K562 (cell line): ENCODE data around the gene EYA4. TPM values are rescaled to one million over a fixed set of nuclear protein-coding genes. Genes with fewer than 3 reads are reported as not detected.

Experiments
- ATAC-seq: fragments of 200-7000 bp; cut with Tn5 transposase; 3 replicates; pipeline ENCODE4 v1.9.1; 2020; ENCODE audit warnings: moderate library complexity
- BruUV-seq: library from RNA; stranded (reverse); fragments of 400-500 nt; replicated peaks from 2 replicates; lab custom pipeline; 2021; lab: Mats Ljungman, UMichigan
- CTCF ChIA-PET: fragments of 300-600 bp; formaldehyde crosslinking; extraction: SDS; loops from one replicate; lab custom pipeline; 2021; ENCODE audit warnings: low intra/inter-chr PET ratio; lab: Yijun Ruan, JAX
- POLR2A ChIA-PET: fragments of 300-600, 350-650 bp; sonication (Branson Sonifier 250); formaldehyde crosslinking; extraction: SDS; loops from one replicate; lab custom pipeline; 2021; ENCODE audit warnings: antibody characterized with exemption, inconsistent platforms; lab: Yijun Ruan, JAX
- DNase-seq, 4 experiments: peaks; one replicate each; pipeline versions ENCODE4 v3.0.0 to v3.0.0-alpha.2; 2011 to 2018; ENCODE audit warnings: low spot score in 3 of 4, mixed read lengths in 3 of 4; ENCODE audit errors: extremely low read depth in 1 of 4
- FAIRE-seq: peaks from 2 replicates; lab custom pipeline; 2011; peaks lifted over from hg19 to GRCh38; lab: Jason Lieb, UNC
- H2AFZ ChIP-seq: 2 replicates; pipeline ENCODE4 v1.6.0; 2011; ENCODE audit warnings: low read depth, low read length, control low read depth, inconsistent platforms
- H3K27ac ChIP-seq: fragments of 200-600 bp; 3 replicates; pipeline ENCODE4 v1.8.0; 2011; ENCODE audit warnings: low read depth, mild to moderate bottlenecking, control low read depth, inconsistent platforms, low read length, moderate library complexity, mixed read lengths; ENCODE audit errors: extremely low read depth
- H3K27me3 ChIP-seq, 2 experiments: fragments of 300-600 bp in 1 of 2; 2 replicates in 1 of 2; 3 replicates in 1 of 2; pipeline versions ENCODE4 v1.6.0 to v1.8.0; 2011; ENCODE audit warnings: inconsistent platforms in 2 of 2, low read length in 2 of 2, mild to moderate bottlenecking in 1 of 2, mixed read lengths in 1 of 2, moderate library complexity in 1 of 2; ENCODE audit not compliant: control insufficient read depth in 2 of 2, insufficient read depth in 2 of 2
- H3K36me3 ChIP-seq: fragments of 300-600 bp; 3 replicates; pipeline ENCODE4 v1.8.0; 2011; ENCODE audit warnings: mild to moderate bottlenecking, low read length, inconsistent platforms; ENCODE audit not compliant: control insufficient read depth, insufficient read depth
- H3K4me1 ChIP-seq, 2 experiments: fragments of 200-600 bp in 1 of 2; replicated peaks in 1 of 2; 2 replicates in 1 of 2; 3 replicates in 1 of 2; pipeline versions ENCODE4 v1.5.1 to v1.8.0; 2011; ENCODE audit warnings: inconsistent platforms in 2 of 2, low read length in 2 of 2, mild to moderate bottlenecking in 1 of 2, mixed read lengths in 1 of 2, moderate library complexity in 1 of 2; ENCODE audit not compliant: control insufficient read depth in 2 of 2, insufficient read depth in 2 of 2
- H3K4me2 ChIP-seq: 2 replicates; pipeline ENCODE4 v1.6.1; 2011; ENCODE audit warnings: low read length, control low read depth, inconsistent platforms, mixed read lengths; ENCODE audit not compliant: insufficient read depth
- H3K4me3 ChIP-seq: fragments of 200-600 bp; sonication (generic), shearing (Covaris generic); 2 replicates; pipeline ENCODE4 v1.5.1; 2016; ENCODE audit warnings: control low read depth, inconsistent platforms
- H3K79me2 ChIP-seq: fragments of 200-600 bp; 3 replicates; pipeline ENCODE4 v1.8.0; 2011; ENCODE audit warnings: low read length, inconsistent platforms; ENCODE audit not compliant: control insufficient read depth, insufficient read depth
- H3K9ac ChIP-seq, 2 experiments: 2 replicates each; pipeline versions ENCODE4 v1.6.0 to v1.6.1; 2011; ENCODE audit warnings: low read depth in 2 of 2, low read length in 2 of 2, control low read depth in 1 of 2, inconsistent platforms in 1 of 2, mild to moderate bottlenecking in 1 of 2, mixed read lengths in 1 of 2; ENCODE audit not compliant: insufficient read depth in 1 of 2
- H3K9me1 ChIP-seq: one replicate; pipeline ENCODE4 v1.6.0; 2011; ENCODE audit warnings: inconsistent platforms, mild to moderate bottlenecking, low read length, moderate library complexity; ENCODE audit not compliant: control insufficient read depth, insufficient read depth
- H3K9me3 ChIP-seq: replicated peaks from 2 replicates; pipeline ENCODE4 v1.5.1; 2011; ENCODE audit warnings: low read depth, low read length, inconsistent platforms; ENCODE audit not compliant: control insufficient read depth, insufficient read depth
- H4K20me1 ChIP-seq: replicated peaks from 2 replicates; pipeline ENCODE4 v1.6.1; 2011; ENCODE audit warnings: low read length, inconsistent platforms, mixed read lengths; ENCODE audit not compliant: control insufficient read depth, insufficient read depth
- BRF1 ChIP-seq: IDR thresholded peaks from 3 replicates; pipeline ENCODE4 v1.6.1; 2011; ENCODE audit warnings: borderline replicate concordance, mild to moderate bottlenecking; ENCODE audit not compliant: insufficient read length; ENCODE audit errors: extremely low read depth
- CBX2 ChIP-seq: fragments of 200-600 bp; sonication (generic); IDR thresholded peaks from one replicate; pipeline ENCODE4 v1.6.1; 2012; ENCODE audit warnings: mild to moderate bottlenecking, low read length, inconsistent platforms; ENCODE audit not compliant: insufficient read depth, poor library complexity, severe bottlenecking
- CTBP1 ChIP-seq: fragments of 450-650 bp; IDR thresholded peaks from 2 replicates; pipeline ENCODE4 v1.6.1; 2016; ENCODE audit warnings: borderline replicate concordance
- PKNOX1 ChIP-seq: fragments of 450-650 bp; IDR thresholded peaks from 2 replicates; pipeline ENCODE4 v1.6.1; 2016
- RAD21 ChIP-seq, 2 experiments: fragments of 250-450 bp in 1 of 2; fragments of 450-650 bp in 1 of 2; sonication (Bioruptor Pico) in 1 of 2; formaldehyde crosslinking in 1 of 2; IDR thresholded peaks in 1 of 2; conservative IDR thresholded peaks in 1 of 2; 2 replicates each; pipeline versions ENCODE4 v1.4.0 to v1.8.0; 2020 to 2022; ENCODE audit warnings: mild to moderate bottlenecking in 2 of 2, moderate library complexity in 1 of 2
- SMARCC2 ChIP-seq: fragments of 450-650 bp; IDR thresholded peaks from 2 replicates; pipeline ENCODE4 v1.6.1; 2017; ENCODE audit warnings: antibody characterized with exemption, moderate library complexity, mild to moderate bottlenecking, low read depth
- ZFPM2 ChIP-seq: fragments of 250-450 bp; sonication (Bioruptor Pico); IDR thresholded peaks from 2 replicates; pipeline ENCODE4 v1.5.1; 2022; ENCODE audit warnings: mild to moderate bottlenecking
- ZKSCAN1 ChIP-seq: fragments of 150-350 bp; IDR thresholded peaks from 2 replicates; pipeline ENCODE4 v1.6.1; 2016; ENCODE audit warnings: low read depth, low read length
- WGBS: fragments of 100-300 bp; shearing (Covaris generic); methylation state at CpG from one replicate; pipeline ENCODE4 v1.1.6; 2016; ENCODE audit warnings: low coverage, mixed read lengths; ENCODE audit not compliant: insufficient coverage; ENCODE audit errors: missing lambda C conversion rate; 5-methylcytosine and 5-hydroxymethylcytosine counted together
- in situ Hi-C: fragments of 300-500 bp; cut with MboI; formaldehyde crosslinking; loops from 4 replicates; pipeline ENCODE4 v1.15.0; 2018; ENCODE audit warnings: inconsistent platforms, mixed read lengths
- intact Hi-C: fragments of 100-400 bp; cut with micrococcal nuclease; formaldehyde crosslinking; loops from 2 replicates; pipeline ENCODE4 v1.14.2; 2022
- polyA plus RNA-seq, 8 experiments: library from polyadenylated mRNA; depleted of rRNA in 4 of 8; stranded (reverse) in 5 of 8; unstranded in 3 of 8; fragments of >200 nt; fragmentation: Nextera tagmentation in 2 of 8; fragmentation: Illumina TruSeq in 1 of 8; extraction: Ambion mirVana in 2 of 8; extraction: Trizol in 1 of 8; gene quantifications; 2 replicates each; pipeline versions ENCODE4 v1.2.1 to v1.2.3, GENCODE V29; 2011 to 2014; ENCODE audit warnings: inconsistent platforms in 1 of 8, missing spikeins in 1 of 8
- total RNA-seq, 7 experiments: library from RNA; depleted of rRNA in 6 of 7; stranded (reverse); fragments of >200 nt in 6 of 7; fragmentation: Illumina TruSeq in 2 of 7; extraction: Trizol in 2 of 7; gene quantifications; 2 replicates each; pipeline versions ENCODE4 v1.2.1 to v1.2.3, GENCODE V29; 2011 to 2021; ENCODE audit warnings: low replicate concordance in 1 of 7

The EYA4 gene
- total and polyA plus RNA-seq, 9 of the 15 experiments (the other 6 are each of a cell fraction or from before 2014, with no cell fraction given), result 0.03 to 0.04 TPM; not detected in 7

- H3K79me2 ChIP-seq, result no peaks in the 10 kb centered on the region
- no peak overlapping the region for H3K4me3 ChIP-seq
- no peak for DNase-seq
- H3K9me3 ChIP-seq, result 0 out of 2 replicates have a peak, but pooled peaks cover 2% of the 10 kb centered on the region
- FAIRE-seq, result no peak
- H3K27me3 ChIP-seq, result no peaks in the 10 kb centered on the region
- no peak overlapping the region for H3K27ac ChIP-seq
- no peak overlapping the region for H3K9ac ChIP-seq
- no peaks in the 10 kb centered on the region for H3K9me1 ChIP-seq
- ATAC-seq, result no peak
- H4K20me1 ChIP-seq, result no peaks in the 10 kb centered on the region
- in situ Hi-C loops (no loop called here), intact Hi-C loops (no loop called here)
- ChIA-PET CTCF (no interaction called here), POLR2A (no interaction called here)
- BruUV-seq, result no TSS peak
- H3K4me1 ChIP-seq, result no peaks in the 10 kb centered on the region
- H3K4me2 ChIP-seq, result no peak overlapping the region
- TF ChIP-seq BRF1 (no peak), ZFPM2 (CRISPR knock-in tag) (no peak), CTBP1 (no peak)
- H3K36me3 ChIP-seq, result no peaks in the 10 kb centered on the region
- H2AFZ ChIP-seq, result no peak overlapping the region
Measured at GRCh38 chr6:133411757-133412156, 170.6 kb downstream of the EYA4 start.

GRCh38 chr6:133415262-133415661 lies 174.1 kb downstream of the EYA4 start:
- WGBS, result 0% methylated on average over 5 of the region's 5 CpGs
- Histone ChIP-seq H3K27me3 (no peaks in the 10 kb centered on the region), H3K36me3 (no peaks in the 10 kb centered on the region), H4K20me1 (no peaks in the 10 kb centered on the region), H3K27ac (no peak overlapping the region), H3K4me1 (no peaks in the 10 kb centered on the region), H3K9me3 (no peaks in the 10 kb centered on the region), H3K4me3 (no peak overlapping the region), H2AFZ (no peak overlapping the region), H3K79me2 (no peaks in the 10 kb centered on the region), H3K9ac (no peak overlapping the region), H3K4me2 (no peak overlapping the region), H3K9me1 (no peaks in the 10 kb centered on the region)
- intact Hi-C loops, result no loop called here
- no peak for ATAC-seq
- ChIA-PET CTCF (no interaction called here), POLR2A (no interaction called here)
- FAIRE-seq, result no peak
- no TSS peak for BruUV-seq
- in situ Hi-C loops, result no loop called here
- DNase-seq, result no peak
- TF ChIP-seq SMARCC2 (no peak), CBX2 (no peak), PKNOX1 (no peak), ZKSCAN1 (no peak), RAD21 (CRISPR knock-in tag; conservative IDR thresholded peaks at IDR 0.05 in 1 of 2, IDR thresholded peaks at IDR 0.05 in 1 of 2) (no peak)
